ENCODE results near the gene EXT2.

- TF ChIP-seq CTCF (IDR thresholded peaks at IDR 0.05) (no peak), POLR2A (IDR thresholded peaks at IDR 0.05) (no peak), EP300 (IDR thresholded peaks at IDR 0.05) (no peak), POLR2AphosphoS5 (IDR thresholded peaks at IDR 0.05) (no peak)
These were observed 16.1 kb upstream of the EXT2 start for GRCh38 chr11:44079376-44079775.
